Sigmoid colon (tissue), 4 donors: Measurements from ENCODE around the gene TFEB.

Experiments
- CTCF ChIP-seq, 4 experiments: fragments of 450-650 bp in 3 of 4; fragments of 200-600 bp in 1 of 4; IDR thresholded peaks; one replicate each; pipeline ENCODE4 v1.5.1; 2016 to 2019; ENCODE audit warnings: antibody characterized with exemption in 4 of 4, mild to moderate bottlenecking in 3 of 4, moderate library complexity in 2 of 4
- POLR2AphosphoS5 ChIP-seq, 4 donors: sonication (generic); formaldehyde crosslinking; IDR thresholded peaks; one replicate each; pipeline ENCODE4 v1.6.1; 2017; ENCODE audit warnings: antibody characterized with exemption in 4 of 4

DNA sequence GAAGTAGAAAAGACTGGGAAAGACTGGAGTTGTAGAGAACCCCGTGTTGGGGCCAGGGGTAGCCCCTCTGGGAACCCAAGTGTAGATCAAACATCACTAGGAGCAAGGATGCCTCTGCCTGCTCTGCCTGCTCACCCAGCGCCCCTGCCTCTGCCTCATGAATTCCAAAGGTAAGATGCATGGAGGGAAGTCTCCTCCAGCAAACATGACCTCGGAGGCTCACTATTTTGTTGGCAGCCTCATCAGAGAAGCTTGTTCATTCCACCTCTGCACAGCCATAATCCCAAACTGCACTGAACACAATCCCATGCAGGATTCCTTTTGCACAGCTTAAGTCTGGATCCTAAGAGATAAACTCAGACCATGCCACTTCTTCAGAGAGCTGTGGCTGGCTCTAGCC, 39.4 kb upstream of the TFEB start:
- no peak for TF ChIP-seq POLR2AphosphoS5 (IDR thresholded peaks at IDR 0.05)
- TF ChIP-seq CTCF (IDR thresholded peaks at IDR 0.05) = no peak
